Stimulated activated naive CD8-positive, alpha-beta T cell treated with anti-CD3 and anti-CD28 coated beads, Interleukin-15, Interleukin-2, amounts not matched to agents 100 ng/mL and 50 ng/mL, for 24 hours (primary cell): Measurements from ENCODE around the gene GMEB2.
"Not testable (repeated sequence)": the region's sequence is repeated elsewhere in the genome, so short reads cannot be mapped to it uniquely, and the experiment has no call there.

Experiments
- H3K27ac Mint-ChIP-seq: one replicate; pipeline ENCODE4 v1.8.0; 2021; ENCODE audit warnings: mild to moderate bottlenecking, mixed read lengths
- H3K27me3 Mint-ChIP-seq: one replicate; pipeline ENCODE4 v1.8.0; 2021; ENCODE audit warnings: mixed read lengths
- H3K36me3 Mint-ChIP-seq: one replicate; pipeline ENCODE4 v1.8.0; 2021; ENCODE audit warnings: low read depth, mixed read lengths
- H3K4me1 Mint-ChIP-seq: one replicate; pipeline ENCODE4 v1.8.0; 2021; ENCODE audit warnings: low read depth, mixed read lengths
- H3K4me3 Mint-ChIP-seq: one replicate; pipeline ENCODE4 v1.8.0; 2021; ENCODE audit warnings: mild to moderate bottlenecking, mixed read lengths
- H3K9me3 Mint-ChIP-seq: one replicate; pipeline ENCODE4 v1.8.0; 2021; ENCODE audit warnings: mixed read lengths

Gene GMEB2

DNA sequence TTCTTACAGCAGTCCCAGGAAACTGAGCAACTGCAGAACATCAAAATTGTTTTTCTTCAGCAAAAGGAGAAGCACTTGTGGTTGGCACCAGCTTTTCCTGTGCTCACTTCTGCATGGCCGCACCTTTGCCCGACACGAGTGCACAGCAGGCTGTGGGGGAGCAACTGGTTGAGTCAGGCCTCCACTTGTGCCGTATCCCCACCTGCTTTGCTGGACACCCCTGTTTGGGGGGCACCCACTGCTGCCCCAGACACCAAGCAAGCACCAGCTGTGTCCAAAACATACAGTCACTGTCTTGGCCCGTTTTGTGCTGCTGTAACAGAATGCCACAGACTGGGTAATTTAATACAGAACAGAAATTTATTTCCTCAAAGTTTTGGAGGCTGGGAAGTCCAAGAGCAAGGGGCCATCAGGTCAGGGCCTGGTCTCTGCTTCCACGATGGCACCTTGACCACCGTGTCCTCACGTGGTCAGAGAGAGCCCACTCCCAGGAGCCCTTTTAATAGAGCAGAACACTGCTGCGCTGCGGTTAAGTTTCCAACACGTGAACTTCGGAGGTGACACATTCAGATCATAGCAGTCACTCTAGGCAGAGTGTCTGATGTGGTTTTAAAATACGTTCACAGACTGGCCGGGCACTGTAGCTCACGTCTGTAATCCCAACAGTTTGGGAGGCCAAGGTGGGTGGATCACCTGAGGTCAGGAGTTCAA is 8.7 kb upstream of the GMEB2 start:
- H3K27me3 Mint-ChIP-seq = no peaks in the 10 kb centered on the region
- no peaks in the 10 kb centered on the region for H3K36me3 Mint-ChIP-seq
- H3K4me1 Mint-ChIP-seq = peaks cover 77% of the 10 kb centered on the region
- H3K27ac Mint-ChIP-seq = peak overlapping the region; percentile 85
- H3K4me3 Mint-ChIP-seq = peak overlapping the region; percentile 61
- H3K9me3 Mint-ChIP-seq = no peaks in the 10 kb centered on the region

DNA sequence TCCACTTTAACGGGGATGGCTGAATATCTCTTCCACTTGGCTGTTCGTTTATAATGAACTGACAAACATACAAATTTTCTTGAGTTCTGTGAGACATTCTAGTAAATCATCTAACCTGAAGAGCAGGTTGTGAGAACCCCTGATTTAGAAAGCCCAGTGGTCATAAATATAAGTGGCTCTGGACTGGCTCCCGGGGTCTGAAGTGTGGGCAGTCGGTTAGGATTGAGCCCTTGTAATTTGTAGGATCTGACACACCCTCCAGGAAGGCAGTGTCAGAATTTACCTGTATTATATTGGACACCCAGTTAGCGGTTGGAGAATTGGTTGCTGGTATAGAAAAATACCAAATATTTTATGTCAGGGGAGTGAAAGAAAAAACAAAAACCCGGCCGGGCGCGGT is 6.8 kb upstream of the GMEB2 start:
- Mint-ChIP-seq H3K27ac (no peak overlapping the region), H3K4me1 (peaks cover 76% of the 10 kb centered on the region), H3K27me3 (no peaks in the 10 kb centered on the region), H3K36me3 (peaks cover 4% of the 10 kb centered on the region), H3K4me3 (no peak overlapping the region), H3K9me3 (no peaks in the 10 kb centered on the region)

DNA sequence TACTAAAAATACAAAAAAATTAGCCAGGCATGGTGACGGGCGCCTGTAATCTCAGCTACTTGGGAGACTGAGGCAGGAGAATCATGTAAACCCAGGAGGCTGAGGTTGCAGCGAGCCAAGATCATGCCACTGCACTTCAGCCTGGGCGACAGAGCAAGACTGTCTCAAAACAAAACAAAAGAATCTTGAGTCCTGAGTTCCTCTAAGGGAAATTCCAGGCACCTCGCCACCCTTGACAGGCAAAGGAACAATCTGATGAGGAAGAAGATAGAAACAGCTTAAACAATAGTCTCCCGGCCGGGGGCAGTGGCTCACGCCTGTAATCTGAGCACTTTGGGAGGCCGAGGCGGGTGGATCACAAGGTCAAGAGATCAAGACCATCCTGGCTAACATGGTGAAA is 4.5 kb upstream of the GMEB2 start:
- H3K9me3 Mint-ChIP-seq, H3K27me3 Mint-ChIP-seq, H3K4me3 Mint-ChIP-seq: not testable (repeated sequence)
- Mint-ChIP-seq H3K36me3 (peaks cover 11% of the 10 kb centered on the region), H3K4me1 (peaks cover 65% of the 10 kb centered on the region), H3K27ac (peak overlapping the region; percentile 38)

DNA sequence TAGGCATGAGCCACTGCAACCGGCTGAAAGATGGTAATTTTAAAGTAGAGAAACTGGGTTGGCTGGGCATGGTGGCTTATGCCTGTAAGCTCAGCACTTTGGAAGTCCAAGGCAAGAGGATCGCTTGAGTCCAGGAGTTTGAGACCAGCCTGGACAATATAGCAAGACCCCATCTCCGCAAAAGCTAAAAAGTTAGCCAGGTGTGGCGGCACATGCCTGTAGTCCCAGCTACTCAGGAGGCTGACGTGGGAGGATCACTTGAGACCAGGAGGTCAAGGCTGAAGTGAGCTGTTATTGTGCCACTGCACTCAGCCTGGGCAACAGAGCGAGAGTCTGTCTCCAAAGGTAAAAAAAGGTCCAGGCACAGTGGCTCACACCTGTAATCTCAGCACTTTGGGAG is 4.1 kb upstream of the GMEB2 start:
- H3K27ac Mint-ChIP-seq, H3K4me3 Mint-ChIP-seq, H3K9me3 Mint-ChIP-seq, H3K27me3 Mint-ChIP-seq: not testable (repeated sequence)
- Mint-ChIP-seq H3K4me1 (peaks cover 60% of the 10 kb centered on the region), H3K36me3 (peaks cover 11% of the 10 kb centered on the region)

DNA sequence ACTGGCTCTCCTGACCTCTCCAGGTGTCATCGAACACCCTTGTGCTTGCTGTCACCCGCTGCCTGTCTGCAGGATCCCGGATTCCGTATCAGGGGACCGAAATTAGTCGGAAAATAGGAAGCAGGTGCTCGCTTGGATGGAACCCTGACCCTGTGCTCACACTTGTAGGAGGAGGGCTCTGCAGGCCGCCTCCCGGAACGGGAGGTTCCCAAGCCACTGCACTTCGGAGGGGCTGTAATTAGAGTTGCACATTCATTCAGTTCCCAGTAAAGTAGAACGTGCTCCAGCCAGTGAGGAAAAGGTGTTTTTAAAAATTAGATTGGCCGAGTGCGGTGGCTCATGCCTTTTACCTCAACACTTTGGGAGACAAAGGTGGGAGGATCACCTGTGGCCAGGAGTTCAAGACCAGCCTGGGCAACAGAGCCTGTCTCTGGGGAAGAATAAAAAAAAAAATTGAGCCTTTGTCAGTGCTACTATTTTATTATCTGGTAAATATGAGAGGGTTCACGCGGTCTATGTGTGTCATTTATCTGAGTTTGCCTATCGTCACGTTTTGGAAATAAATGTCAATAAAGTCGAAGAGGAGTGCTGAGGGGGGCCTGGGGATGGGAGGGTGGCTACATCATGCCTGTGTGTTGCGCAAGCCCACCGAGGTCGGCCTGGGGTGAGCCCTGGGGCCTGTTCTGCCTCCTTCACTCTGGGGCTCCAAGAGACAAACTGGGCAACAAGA is 1.5 kb upstream of the GMEB2 start:
- H3K9me3 Mint-ChIP-seq = no peaks in the 10 kb centered on the region
- no peaks in the 10 kb centered on the region for H3K27me3 Mint-ChIP-seq
- peak overlapping the region; percentile 93 for H3K4me3 Mint-ChIP-seq
- H3K36me3 Mint-ChIP-seq = peaks cover 11% of the 10 kb centered on the region
- peak overlapping the region; percentile 96 for H3K27ac Mint-ChIP-seq
- peaks cover 40% of the 10 kb centered on the region for H3K4me1 Mint-ChIP-seq

- Mint-ChIP-seq H3K9me3 (no peaks in the 10 kb centered on the region), H3K4me3 (peak overlapping the region; percentile 93), H3K27me3 (no peaks in the 10 kb centered on the region), H3K4me1 (peaks cover 36% of the 10 kb centered on the region), H3K36me3 (peaks cover 14% of the 10 kb centered on the region), H3K27ac (peak overlapping the region; percentile 96)
Measured at GRCh38 chr20:63627751-63628245, 897 bp upstream of the GMEB2 start.

DNA sequence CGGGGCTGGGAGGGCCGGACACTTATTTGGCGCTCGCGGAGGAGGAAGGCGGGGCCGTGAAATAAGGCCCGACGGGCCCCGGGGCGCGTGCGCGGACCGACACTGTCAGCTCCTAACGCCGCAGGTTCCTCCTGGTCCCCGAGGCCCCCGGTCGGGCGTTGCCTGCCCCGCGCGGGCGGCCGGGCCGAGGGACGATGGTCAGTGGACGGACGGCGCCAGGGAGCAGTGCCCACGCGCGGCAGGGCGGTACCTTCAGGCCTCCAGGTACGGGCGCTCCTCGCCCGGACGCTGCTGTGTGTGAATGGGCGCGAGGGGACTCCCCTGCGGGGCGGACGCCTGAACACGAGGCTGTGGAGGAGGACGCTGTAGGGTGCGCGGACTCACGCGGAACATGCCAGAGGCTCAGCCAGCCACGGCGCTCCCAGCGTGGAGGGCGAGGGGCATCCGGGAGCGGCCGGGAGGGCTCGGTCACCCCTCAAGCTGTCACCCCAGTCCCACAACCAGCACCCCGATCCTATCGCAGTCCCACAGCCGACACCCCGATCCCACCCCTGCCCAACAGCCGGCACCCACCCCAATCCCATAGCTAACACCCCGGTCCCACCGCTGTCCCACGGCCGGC is 339 bp upstream of the GMEB2 start:
- Mint-ChIP-seq H3K4me1 (peaks cover 39% of the 10 kb centered on the region), H3K27ac (peak overlapping the region; percentile 96), H3K9me3 (no peaks in the 10 kb centered on the region), H3K27me3 (no peaks in the 10 kb centered on the region), H3K4me3 (peak overlapping the region; percentile 93), H3K36me3 (peaks cover 18% of the 10 kb centered on the region)

DNA sequence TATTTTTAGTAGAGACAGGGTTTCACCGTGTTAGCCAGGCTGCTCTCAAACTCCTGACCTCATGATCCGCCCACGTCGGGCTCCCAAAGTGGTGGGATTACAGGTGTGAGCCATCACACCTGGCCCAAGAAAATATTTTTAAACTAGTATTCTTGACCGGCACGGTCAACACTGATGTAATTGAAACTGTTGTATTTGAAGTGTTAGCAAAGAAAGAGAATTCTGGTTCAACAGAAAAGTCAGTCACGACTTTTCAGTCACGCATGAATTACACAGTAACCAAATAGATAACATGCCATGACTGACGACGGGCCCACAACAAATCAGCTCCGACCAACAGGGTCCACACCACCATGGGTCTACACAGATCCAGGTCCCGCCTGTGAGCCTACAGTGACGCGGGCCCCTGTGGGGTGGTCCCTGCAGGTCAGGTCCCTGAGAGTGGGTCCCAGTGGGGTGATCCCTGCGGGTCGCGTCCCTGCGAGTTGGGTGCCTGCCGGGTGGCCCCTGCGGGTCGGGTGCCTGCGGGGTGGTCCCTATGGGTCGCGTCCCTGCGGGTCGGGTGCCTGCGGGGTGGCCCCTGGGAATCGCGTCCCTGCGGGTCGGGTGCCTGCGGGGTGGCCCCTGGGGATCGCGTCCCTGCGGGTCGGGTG is 1.0 kb downstream of the GMEB2 start:
- Mint-ChIP-seq H3K4me1 (peaks cover 31% of the 10 kb centered on the region), H3K27ac (peak overlapping the region; percentile 91), H3K9me3 (no peaks in the 10 kb centered on the region)

DNA sequence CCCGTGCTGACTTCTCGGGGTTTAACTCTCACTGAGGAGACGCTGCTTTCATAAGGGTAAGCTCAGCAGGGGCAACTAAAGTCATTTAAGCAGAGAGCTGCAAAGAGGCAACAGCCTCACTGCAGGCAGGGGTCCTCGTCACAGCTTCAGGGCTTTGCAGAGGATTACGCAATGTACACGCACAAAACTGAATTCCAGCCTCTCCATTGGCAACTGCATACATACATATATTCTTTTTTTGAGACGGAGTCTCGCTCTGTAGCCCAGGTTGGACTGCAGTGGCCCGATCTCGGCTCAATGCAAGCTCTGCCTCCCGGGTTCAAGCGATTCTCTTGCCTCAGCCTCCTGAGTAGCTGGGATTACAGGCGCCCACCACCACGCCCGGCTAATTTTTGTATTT is 2.4 kb downstream of the GMEB2 start:
- H3K9me3 Mint-ChIP-seq = no peaks in the 10 kb centered on the region
- no peak overlapping the region for H3K27ac Mint-ChIP-seq
- peaks cover 18% of the 10 kb centered on the region for H3K36me3 Mint-ChIP-seq
- H3K27me3 Mint-ChIP-seq = no peaks in the 10 kb centered on the region
- H3K4me1 Mint-ChIP-seq = peaks cover 26% of the 10 kb centered on the region
- no peak overlapping the region for H3K4me3 Mint-ChIP-seq

More for the DNA sequence above, 1.0 kb downstream of the GMEB2 start:
- no peaks in the 10 kb centered on the region for H3K27me3 Mint-ChIP-seq
- peak overlapping the region; percentile 89 for H3K4me3 Mint-ChIP-seq
- H3K36me3 Mint-ChIP-seq = peaks cover 18% of the 10 kb centered on the region

DNA sequence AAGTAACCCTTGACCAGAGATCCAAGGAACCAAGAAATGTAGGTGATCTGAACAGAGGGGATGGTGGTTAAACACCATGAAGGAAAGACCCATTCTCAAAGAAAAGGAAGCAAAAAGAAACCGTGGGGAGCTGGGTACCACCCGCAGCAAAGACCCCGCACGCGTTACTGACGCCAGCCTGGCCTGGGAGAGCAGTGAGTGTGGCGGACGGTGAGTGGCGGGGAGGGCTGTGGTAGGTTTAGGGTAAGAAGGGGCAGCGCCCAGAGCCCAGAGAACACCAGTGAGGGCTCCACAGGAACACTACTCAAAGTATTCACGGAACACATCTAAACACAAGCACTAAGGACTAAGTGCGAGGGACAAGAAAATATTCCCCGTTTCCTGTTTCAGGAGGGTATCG is 4.2 kb downstream of the GMEB2 start:
- Mint-ChIP-seq H3K27ac (no peak overlapping the region), H3K36me3 (peaks cover 14% of the 10 kb centered on the region), H3K4me3 (no peak overlapping the region), H3K4me1 (peaks cover 12% of the 10 kb centered on the region), H3K27me3 (no peaks in the 10 kb centered on the region), H3K9me3 (no peaks in the 10 kb centered on the region)

GRCh38 chr20:63622096-63622495 is 4.8 kb downstream of the GMEB2 start:
- Mint-ChIP-seq H3K27ac (no peak overlapping the region), H3K4me3 (no peak overlapping the region), H3K4me1 (peaks cover 12% of the 10 kb centered on the region), H3K9me3 (no peaks in the 10 kb centered on the region), H3K27me3 (no peaks in the 10 kb centered on the region), H3K36me3 (peaks cover 18% of the 10 kb centered on the region)

GRCh38 chr20:63620991-63621390 is 5.9 kb downstream of the GMEB2 start:
- H3K27me3 Mint-ChIP-seq = no peaks in the 10 kb centered on the region
- H3K4me3 Mint-ChIP-seq = no peak overlapping the region
- H3K4me1 Mint-ChIP-seq = peaks cover 12% of the 10 kb centered on the region
- peaks cover 21% of the 10 kb centered on the region for H3K36me3 Mint-ChIP-seq
- no peaks in the 10 kb centered on the region for H3K9me3 Mint-ChIP-seq
- no peak overlapping the region for H3K27ac Mint-ChIP-seq

GRCh38 chr20:63619505-63619904 is 7.4 kb downstream of the GMEB2 start:
- Mint-ChIP-seq H3K36me3 (peaks cover 28% of the 10 kb centered on the region), H3K4me1 (peaks cover 8% of the 10 kb centered on the region), H3K9me3 (no peaks in the 10 kb centered on the region), H3K27me3 (no peaks in the 10 kb centered on the region), H3K27ac (no peak overlapping the region), H3K4me3 (no peak overlapping the region)

DNA sequence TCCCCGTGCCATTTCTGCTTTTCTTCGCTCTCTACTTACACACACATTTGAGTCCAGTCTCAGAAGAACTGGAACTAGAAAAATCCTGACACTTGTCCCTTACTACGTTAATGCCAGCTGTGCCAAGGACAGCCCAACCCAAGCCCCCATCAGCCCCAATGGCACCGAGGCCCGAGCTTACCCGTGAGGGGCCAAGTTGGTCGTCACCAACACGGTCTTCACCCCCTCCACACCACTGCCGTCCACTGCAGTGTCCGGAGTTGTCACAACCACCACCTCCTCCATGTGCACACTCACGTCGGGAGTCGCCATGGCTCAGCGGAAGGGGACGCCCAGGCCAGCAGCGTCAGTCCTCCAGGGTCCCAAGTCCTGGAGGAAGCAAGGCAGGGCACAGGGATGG is 7.8 kb downstream of the GMEB2 start:
- peaks cover 28% of the 10 kb centered on the region for H3K36me3 Mint-ChIP-seq
- peaks cover 8% of the 10 kb centered on the region for H3K4me1 Mint-ChIP-seq
- H3K27me3 Mint-ChIP-seq = no peaks in the 10 kb centered on the region
- H3K27ac Mint-ChIP-seq = no peak overlapping the region
- H3K4me3 Mint-ChIP-seq = no peak overlapping the region
- H3K9me3 Mint-ChIP-seq = no peaks in the 10 kb centered on the region
